Ovary (tissue), 9 donors: ENCODE measurements around the gene EPB41L4B. TPM values are rescaled to one million over a fixed set of nuclear protein-coding genes. Genes with fewer than 3 reads are reported as not detected.

Experiments used
- DNase-seq, 5 donors: peaks; one replicate each; pipeline ENCODE4 v3.0.0-alpha.2; 2019 to 2020
- H3K27ac ChIP-seq, 2 donors: fragments of 200-600 bp; one replicate each; pipeline versions ENCODE4 v1.5.1 to v1.8.0; 2019 to 2022
- H3K27me3 ChIP-seq: fragments of 200-600 bp; one replicate; pipeline ENCODE4 v1.8.0; 2022
- H3K36me3 ChIP-seq: fragments of 200-600 bp; sonication (generic); one replicate; pipeline ENCODE4 v1.5.1; 2019
- H3K4me1 ChIP-seq: one replicate; pipeline ENCODE4 v1.8.1; 2013; ENCODE audit warnings: mild to moderate bottlenecking, moderate library complexity; ENCODE audit not compliant: insufficient read depth
- H3K4me3 ChIP-seq: fragments of 200-600 bp; sonication (generic); one replicate; pipeline ENCODE4 v1.5.1; 2017
- H3K9me3 ChIP-seq, 2 donors: fragments of 200-600 bp in 1 of 2; sonication (generic) in 1 of 2; one replicate each; pipeline versions ENCODE4 v1.5.1 to v1.8.1; 2013 to 2019; ENCODE audit warnings: mild to moderate bottlenecking in 1 of 2, moderate library complexity in 1 of 2
- EP300 ChIP-seq: sonication (generic); formaldehyde crosslinking; IDR thresholded peaks from one replicate; pipeline ENCODE4 v1.6.1; 2017; ENCODE audit warnings: antibody characterized with exemption
- POLR2A ChIP-seq: fragments of 450-650 bp; IDR thresholded peaks from one replicate; pipeline ENCODE4 v1.6.1; 2017; ENCODE audit warnings: antibody characterized with exemption, mild to moderate bottlenecking, moderate library complexity
- WGBS, 3 donors: extraction: QIAGEN DNeasy Blood & Tissue Kit in 1 of 3; methylation state at CpG; one replicate each; pipeline versions ENCODE4 v1.1.5 to v1.1.7; 2013 to 2017; 5-methylcytosine and 5-hydroxymethylcytosine counted together
- intact Hi-C, 4 donors: fragments of 100-400 bp; cut with DNase I; formaldehyde crosslinking; loops; one replicate each; pipeline versions ENCODE4 v1.11.0 to v1.15.1; 2022 to 2023
- polyA plus RNA-seq, 2 donors: library from polyadenylated mRNA; stranded (reverse); fragments of 200-250 nt in 1 of 2; fragments of 350-450 nt in 1 of 2; fragmentation: Illumina TruSeq in 1 of 2; extraction: RNeasy Lipid Tissue Mini Kit (QIAGEN cat#74804) in 1 of 2; gene quantifications; one replicate each; pipeline ENCODE4 v1.2.3, GENCODE V29; 2013 to 2014
- total RNA-seq, 7 donors: library from RNA; depleted of rRNA in 2 of 7; stranded (reverse); fragments of >200 nt in 2 of 7; fragmentation: NEBNext Ultra II Directional in 3 of 7; extraction: Animal tissue kit (Norgen Biotek cat#: 25700) in 3 of 7; gene quantifications; one replicate each; pipeline versions ENCODE4 v1.1.0 to v1.2.4, GENCODE V29; 2016 to 2023
- TF ChIP-seq, protein P1 (sequence below), 3 donors: fragments of 450-650 bp in 2 of 3; fragments of 200-600 bp in 1 of 3; IDR thresholded peaks; one replicate each; pipeline versions ENCODE4 v1.5.1 to v1.8.0; 2016 to 2022; ENCODE audit warnings: antibody characterized with exemption in 3 of 3, mild to moderate bottlenecking in 1 of 3
- donor health status: DM: no; HTN: no; CAD: no; lungs with moderate emphysema.
- donor health status: DM: no; HTN: no; CAD: no.
- donor health status: Bipolar disorder and iron deficiency.
- donor health status: DM: yes; HTN: yes; CAD: no.
- donor health status: DM: no; HTN: no; CAD: no.
- donor health status: DM: yes; HTN: yes; CAD: no.

The EPB41L4B gene
- total and polyA plus RNA-seq, 9 donors = 8.3 to 34.3 (median 14.0) TPM

DNA sequence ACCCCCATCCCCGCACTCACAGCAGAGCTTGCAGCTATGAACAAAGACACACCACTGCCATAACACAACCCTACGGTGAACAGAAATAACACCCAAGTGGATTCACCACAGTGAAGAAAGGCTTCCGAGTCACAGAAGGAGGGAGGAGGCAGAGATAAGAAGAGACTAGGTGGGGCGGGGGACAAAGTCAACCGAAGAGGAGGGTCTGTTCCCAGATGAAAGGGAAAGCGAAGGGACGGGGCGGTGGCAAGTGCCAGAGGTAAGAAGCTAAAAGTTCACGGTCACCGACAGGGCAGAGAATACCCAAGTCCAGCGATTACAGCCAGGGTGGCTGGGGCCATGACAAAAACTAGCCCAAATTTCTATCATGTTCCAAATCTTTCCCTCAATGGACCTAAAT lies 21.0 kb downstream of the EPB41L4B start:
- Histone ChIP-seq H3K36me3 (no peaks in the 10 kb centered on the region), H3K27ac (no peak overlapping the region), H3K27me3 (no peaks in the 10 kb centered on the region), H3K4me3 (no peak overlapping the region), H3K4me1 (peaks cover 6% of the 10 kb centered on the region), H3K9me3 (no peaks in the 10 kb centered on the region)
- intact Hi-C loops = no loop called here
- no peak for DNase-seq
- TF ChIP-seq, protein P1, sequence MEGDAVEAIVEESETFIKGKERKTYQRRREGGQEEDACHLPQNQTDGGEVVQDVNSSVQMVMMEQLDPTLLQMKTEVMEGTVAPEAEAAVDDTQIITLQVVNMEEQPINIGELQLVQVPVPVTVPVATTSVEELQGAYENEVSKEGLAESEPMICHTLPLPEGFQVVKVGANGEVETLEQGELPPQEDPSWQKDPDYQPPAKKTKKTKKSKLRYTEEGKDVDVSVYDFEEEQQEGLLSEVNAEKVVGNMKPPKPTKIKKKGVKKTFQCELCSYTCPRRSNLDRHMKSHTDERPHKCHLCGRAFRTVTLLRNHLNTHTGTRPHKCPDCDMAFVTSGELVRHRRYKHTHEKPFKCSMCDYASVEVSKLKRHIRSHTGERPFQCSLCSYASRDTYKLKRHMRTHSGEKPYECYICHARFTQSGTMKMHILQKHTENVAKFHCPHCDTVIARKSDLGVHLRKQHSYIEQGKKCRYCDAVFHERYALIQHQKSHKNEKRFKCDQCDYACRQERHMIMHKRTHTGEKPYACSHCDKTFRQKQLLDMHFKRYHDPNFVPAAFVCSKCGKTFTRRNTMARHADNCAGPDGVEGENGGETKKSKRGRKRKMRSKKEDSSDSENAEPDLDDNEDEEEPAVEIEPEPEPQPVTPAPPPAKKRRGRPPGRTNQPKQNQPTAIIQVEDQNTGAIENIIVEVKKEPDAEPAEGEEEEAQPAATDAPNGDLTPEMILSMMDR (IDR thresholded peaks at IDR 0.05) = no peak
- TF ChIP-seq POLR2A (no peak), EP300 (no peak)
- 91 to 93% (median 91%) methylated on average over 11 of the region's 11 CpGs for WGBS, 3 donors

GRCh38 chr9:109297899-109298298 lies 23.0 kb downstream of the EPB41L4B start:
- no peak overlapping the region for H3K4me3 ChIP-seq
- no peaks in the 10 kb centered on the region for H3K9me3 ChIP-seq
- peaks cover 8% of the 10 kb centered on the region for H3K4me1 ChIP-seq
- H3K27ac ChIP-seq = no peak overlapping the region
- 59 to 64% (median 62%) methylated on average over 1 of the region's 1 CpG for WGBS, 3 donors
- intact Hi-C loops = no loop called here
- no peaks in the 10 kb centered on the region for H3K27me3 ChIP-seq
- no peaks in the 10 kb centered on the region for H3K36me3 ChIP-seq
- TF ChIP-seq, protein P1 (IDR thresholded peaks at IDR 0.05) = no peak
- no peak for TF ChIP-seq POLR2A
- no peak for TF ChIP-seq EP300
- DNase-seq = no peak

- H3K27ac ChIP-seq = no peak overlapping the region
Observed at GRCh38 chr9:109295221-109296130, 25.4 kb downstream of the EPB41L4B start.

GRCh38 chr9:109290385-109290784 lies 30.5 kb downstream of the EPB41L4B start:
- Histone ChIP-seq H3K4me3 (no peak overlapping the region), H3K9me3 (no peaks in the 10 kb centered on the region), H3K4me1 (peaks cover 7% of the 10 kb centered on the region), H3K27me3 (no peaks in the 10 kb centered on the region), H3K36me3 (no peaks in the 10 kb centered on the region), H3K27ac (no peak overlapping the region)
- no peak for DNase-seq
- TF ChIP-seq POLR2A (no peak), EP300 (no peak)
- TF ChIP-seq, protein P1 (IDR thresholded peaks at IDR 0.05) = no peak
- intact Hi-C loops = no loop called here

More at GRCh38 chr9:109295221-109296130, 25.4 kb downstream of the EPB41L4B start:
- H3K9me3 ChIP-seq = no peaks in the 10 kb centered on the region
- H3K4me3 ChIP-seq = no peak overlapping the region
- H3K4me1 ChIP-seq = peaks cover 8% of the 10 kb centered on the region
- H3K27me3 ChIP-seq = no peaks in the 10 kb centered on the region
- H3K36me3 ChIP-seq = no peaks in the 10 kb centered on the region
- 30 to 43% (median 34%) methylated on average over 4 of the region's 4 CpGs for WGBS, 3 donors
- intact Hi-C loops = no loop called here
- TF ChIP-seq POLR2A (no peak), EP300 (no peak)
- TF ChIP-seq, protein P1 (IDR thresholded peaks at IDR 0.05) = no peak
- DNase-seq = no peak
